Measurements from ENCODE around the gene NT5DC4. TPM values are rescaled to one million over a fixed set of nuclear protein-coding genes. Genes with fewer than 3 reads are reported as not detected.

NT5DC4 gene
- total and polyA plus RNA-seq, 2 of the 8 experiments (the other 6 are each of a cell fraction or from before 2014, with no cell fraction given) = not detected

- TF ChIP-seq CHD7 (IDR thresholded peaks at IDR 0.05; ENCODE audit: insufficient replicate concordance, low read length) (no peak), CEBPB (IDR thresholded peaks at IDR 0.05; ENCODE audit: low read depth, low read length) (no peak), USF2 (IDR thresholded peaks at IDR 0.05; ENCODE audit: low read length) (no peak), MAFK (IDR thresholded peaks at IDR 0.05; ENCODE audit: low read depth, low read length) (no peak), TCF12 (IDR thresholded peaks at IDR 0.05; ENCODE audit: low read depth, low read length) (no peak), KDM5A (IDR thresholded peaks at IDR 0.05; ENCODE audit: low read length) (no peak), POU5F1 (IDR thresholded peaks at IDR 0.05; ENCODE audit: low read depth, low read length) (no peak), CBX5 (IDR thresholded peaks at IDR 0.05; ENCODE audit: low read depth, low read length) (no peak), CREB1 (IDR thresholded peaks at IDR 0.05) (no peak)
Measured at GRCh38 chr2:112699984-112700667, 20.7 kb upstream of the NT5DC4 start (continued).

Measured in H1 (cell line).